ENCODE measurements around the gene GOLGA6L4.
"Not testable (repeated sequence)": the region's sequence is repeated elsewhere in the genome, so short reads cannot be mapped to it uniquely, and the experiment has no call there.

The GOLGA6L4 gene

GRCh38 chr15:84235573-84235972 is at the start of gene GOLGA6L4:
Gene GOLGA6L4, plus strand, starts transcription at chr15:84235773. Its CDS starts 62 bp downstream, at chr15:84235835.
- not testable (repeated sequence) for H3K27ac Mint-ChIP-seq, H3K9me3 Mint-ChIP-seq, H3K4me3 Mint-ChIP-seq

GRCh38 chr15:84192982-84193381 is 42.6 kb upstream of the GOLGA6L4 start:
- not testable (repeated sequence) for H3K4me3 Mint-ChIP-seq; H3K27ac Mint-ChIP-seq; H3K9me3 Mint-ChIP-seq; H3K27me3 Mint-ChIP-seq; H3K36me3 Mint-ChIP-seq (ENCODE audit: low read depth); H3K4me1 Mint-ChIP-seq (ENCODE audit: low read depth)

More at GRCh38 chr15:84235573-84235972, at the start of gene GOLGA6L4:
- not testable (repeated sequence) for H3K4me1 Mint-ChIP-seq (ENCODE audit: low read depth); H3K27me3 Mint-ChIP-seq; H3K36me3 Mint-ChIP-seq (ENCODE audit: low read depth)

GRCh38 chr15:84195603-84196002 is 40.0 kb upstream of the GOLGA6L4 start:
- H3K4me3 Mint-ChIP-seq; H3K27ac Mint-ChIP-seq; H3K36me3 Mint-ChIP-seq (ENCODE audit: low read depth); H3K4me1 Mint-ChIP-seq (ENCODE audit: low read depth); H3K27me3 Mint-ChIP-seq; H3K9me3 Mint-ChIP-seq: not testable (repeated sequence)

- not testable (repeated sequence) for H3K4me1 Mint-ChIP-seq (ENCODE audit: low read depth); H3K36me3 Mint-ChIP-seq (ENCODE audit: low read depth); H3K9me3 Mint-ChIP-seq; H3K27ac Mint-ChIP-seq; H3K27me3 Mint-ChIP-seq; H3K4me3 Mint-ChIP-seq
Observed at GRCh38 chr15:84196530-84197188, 38.9 kb upstream of the GOLGA6L4 start.

- not testable (repeated sequence) for H3K4me1 Mint-ChIP-seq (ENCODE audit: low read depth); H3K9me3 Mint-ChIP-seq; H3K36me3 Mint-ChIP-seq (ENCODE audit: low read depth); H3K27ac Mint-ChIP-seq; H3K27me3 Mint-ChIP-seq; H3K4me3 Mint-ChIP-seq
Observed at GRCh38 chr15:84199865-84200264, 35.7 kb upstream of the GOLGA6L4 start.

GRCh38 chr15:84246441-84246840 is 10.9 kb downstream of the GOLGA6L4 start:
- H3K4me3 Mint-ChIP-seq; H3K4me1 Mint-ChIP-seq (ENCODE audit: low read depth); H3K27ac Mint-ChIP-seq; H3K36me3 Mint-ChIP-seq (ENCODE audit: low read depth); H3K27me3 Mint-ChIP-seq; H3K9me3 Mint-ChIP-seq: not testable (repeated sequence)
